Ovary (tissue), 9 donors: ENCODE data around the gene NR3C2. TPM values are rescaled to one million over a fixed set of nuclear protein-coding genes. Genes with fewer than 3 reads are reported as not detected.

Experiments
- DNase-seq, 5 donors: peaks; one replicate each; pipeline ENCODE4 v3.0.0-alpha.2; 2019 to 2020
- H3K27ac ChIP-seq, 2 donors: fragments of 200-600 bp; one replicate each; pipeline versions ENCODE4 v1.5.1 to v1.8.0; 2019 to 2022
- H3K27me3 ChIP-seq: fragments of 200-600 bp; one replicate; pipeline ENCODE4 v1.8.0; 2022
- H3K36me3 ChIP-seq: fragments of 200-600 bp; sonication (generic); one replicate; pipeline ENCODE4 v1.5.1; 2019
- H3K4me1 ChIP-seq: one replicate; pipeline ENCODE4 v1.8.1; 2013; ENCODE audit warnings: mild to moderate bottlenecking, moderate library complexity; ENCODE audit not compliant: insufficient read depth
- H3K4me3 ChIP-seq: fragments of 200-600 bp; sonication (generic); one replicate; pipeline ENCODE4 v1.5.1; 2017
- H3K9me3 ChIP-seq, 2 donors: fragments of 200-600 bp in 1 of 2; sonication (generic) in 1 of 2; one replicate each; pipeline versions ENCODE4 v1.5.1 to v1.8.1; 2013 to 2019; ENCODE audit warnings: mild to moderate bottlenecking in 1 of 2, moderate library complexity in 1 of 2
- CTCF ChIP-seq, 3 donors: fragments of 450-650 bp in 2 of 3; fragments of 200-600 bp in 1 of 3; IDR thresholded peaks; one replicate each; pipeline versions ENCODE4 v1.5.1 to v1.8.0; 2016 to 2022; ENCODE audit warnings: antibody characterized with exemption in 3 of 3, mild to moderate bottlenecking in 1 of 3
- EP300 ChIP-seq: sonication (generic); formaldehyde crosslinking; IDR thresholded peaks from one replicate; pipeline ENCODE4 v1.6.1; 2017; ENCODE audit warnings: antibody characterized with exemption
- POLR2A ChIP-seq: fragments of 450-650 bp; IDR thresholded peaks from one replicate; pipeline ENCODE4 v1.6.1; 2017; ENCODE audit warnings: antibody characterized with exemption, mild to moderate bottlenecking, moderate library complexity
- WGBS, 3 donors: extraction: QIAGEN DNeasy Blood & Tissue Kit in 1 of 3; methylation state at CpG; one replicate each; pipeline versions ENCODE4 v1.1.5 to v1.1.7; 2013 to 2017; 5-methylcytosine and 5-hydroxymethylcytosine counted together
- intact Hi-C, 4 donors: fragments of 100-400 bp; cut with DNase I; formaldehyde crosslinking; loops; one replicate each; pipeline versions ENCODE4 v1.11.0 to v1.15.1; 2022 to 2023
- polyA plus RNA-seq, 2 donors: library from polyadenylated mRNA; stranded (reverse); fragments of 200-250 nt in 1 of 2; fragments of 350-450 nt in 1 of 2; fragmentation: Illumina TruSeq in 1 of 2; extraction: RNeasy Lipid Tissue Mini Kit (QIAGEN cat#74804) in 1 of 2; gene quantifications; one replicate each; pipeline ENCODE4 v1.2.3, GENCODE V29; 2013 to 2014
- total RNA-seq, 7 donors: library from RNA; depleted of rRNA in 2 of 7; stranded (reverse); fragments of >200 nt in 2 of 7; fragmentation: NEBNext Ultra II Directional in 3 of 7; extraction: Animal tissue kit (Norgen Biotek cat#: 25700) in 3 of 7; gene quantifications; one replicate each; pipeline versions ENCODE4 v1.1.0 to v1.2.4, GENCODE V29; 2016 to 2023
- donor health status: DM: no; HTN: no; CAD: no; lungs with moderate emphysema.
- donor health status: DM: no; HTN: no; CAD: no.
- donor health status: Bipolar disorder and iron deficiency.
- donor health status: DM: yes; HTN: yes; CAD: no.
- donor health status: DM: no; HTN: no; CAD: no.
- donor health status: DM: yes; HTN: yes; CAD: no.

Gene NR3C2
- total and polyA plus RNA-seq, 9 donors = 6.8 to 37.5 (median 22.9) TPM

GRCh38 chr4:148367756-148368155 lies 74.5 kb downstream of the NR3C2 start:
- no peaks in the 10 kb centered on the region for H3K36me3 ChIP-seq
- H3K4me1 ChIP-seq = no peaks in the 10 kb centered on the region
- H3K27me3 ChIP-seq = no peaks in the 10 kb centered on the region
- no peak for DNase-seq
- H3K27ac ChIP-seq = no peak overlapping the region
- 97 to 99% (median 99%) methylated on average over 4 of the region's 4 CpGs for WGBS, 3 donors
- no peaks in the 10 kb centered on the region for H3K9me3 ChIP-seq
- H3K4me3 ChIP-seq = no peak overlapping the region
- TF ChIP-seq CTCF (IDR thresholded peaks at IDR 0.05) (no peak), POLR2A (no peak), EP300 (no peak)
- intact Hi-C loops = no loop called here

DNA sequence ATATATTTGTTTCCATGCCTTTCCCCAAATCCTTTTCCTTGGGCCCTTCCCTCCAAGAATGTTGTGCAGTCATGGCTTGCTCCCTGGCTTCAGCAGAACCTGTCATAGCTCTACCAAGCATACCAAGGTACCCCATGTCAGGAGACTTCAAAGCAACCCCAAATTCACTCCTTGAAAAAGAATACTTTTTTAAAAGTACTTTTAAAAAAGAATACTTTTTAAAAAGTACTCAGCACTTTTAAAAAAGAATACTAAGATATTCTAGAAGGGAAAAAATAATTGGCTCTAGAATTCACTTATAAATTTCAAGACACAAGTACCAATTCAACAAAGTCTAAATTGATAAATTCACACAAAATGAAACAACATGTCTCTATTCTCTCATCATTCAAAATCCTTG lies 76.0 kb downstream of the NR3C2 start:
- Histone ChIP-seq H3K36me3 (no peaks in the 10 kb centered on the region), H3K4me3 (no peak overlapping the region), H3K9me3 (no peaks in the 10 kb centered on the region), H3K4me1 (no peaks in the 10 kb centered on the region), H3K27ac (no peak overlapping the region), H3K27me3 (no peaks in the 10 kb centered on the region)
- TF ChIP-seq POLR2A (no peak), EP300 (no peak), CTCF (IDR thresholded peaks at IDR 0.05) (no peak)
- intact Hi-C loops = no loop called here
- DNase-seq = no peak

GRCh38 chr4:148364525-148364924 lies 77.7 kb downstream of the NR3C2 start:
- WGBS, 3 donors = 56 to 71% (median 67%) methylated on average over 1 of the region's 1 CpG
- H3K36me3 ChIP-seq = no peaks in the 10 kb centered on the region
- TF ChIP-seq CTCF (IDR thresholded peaks at IDR 0.05) (no peak), POLR2A (no peak), EP300 (no peak)
- H3K4me1 ChIP-seq = no peaks in the 10 kb centered on the region
- no peak for DNase-seq
- no peaks in the 10 kb centered on the region for H3K27me3 ChIP-seq
- H3K27ac ChIP-seq = no peak overlapping the region
- no peaks in the 10 kb centered on the region for H3K9me3 ChIP-seq
- H3K4me3 ChIP-seq = no peak overlapping the region
- intact Hi-C loops = no loop called here

GRCh38 chr4:148359769-148360168 lies 82.4 kb downstream of the NR3C2 start:
- Histone ChIP-seq H3K36me3 (no peaks in the 10 kb centered on the region), H3K27ac (no peak overlapping the region), H3K27me3 (no peaks in the 10 kb centered on the region), H3K4me1 (no peaks in the 10 kb centered on the region), H3K9me3 (no peaks in the 10 kb centered on the region), H3K4me3 (no peak overlapping the region)
- no peak for TF ChIP-seq POLR2A
- no peak for TF ChIP-seq CTCF (IDR thresholded peaks at IDR 0.05)
- no peak for TF ChIP-seq EP300
- intact Hi-C loops = no loop called here
- WGBS, 3 donors = 54 to 67% (median 64%) methylated on average over 1 of the region's 1 CpG
- DNase-seq = no peak
